OCI-M2 (cell line): ENCODE data around the gene PARVA.

ENCODE experiments used
- DNase-seq: peaks from one replicate; lab custom pipeline; 2025; ENCODE audit not compliant: unreplicated experiment; lab: John Stamatoyannopoulos, UW

The PARVA gene

DNA sequence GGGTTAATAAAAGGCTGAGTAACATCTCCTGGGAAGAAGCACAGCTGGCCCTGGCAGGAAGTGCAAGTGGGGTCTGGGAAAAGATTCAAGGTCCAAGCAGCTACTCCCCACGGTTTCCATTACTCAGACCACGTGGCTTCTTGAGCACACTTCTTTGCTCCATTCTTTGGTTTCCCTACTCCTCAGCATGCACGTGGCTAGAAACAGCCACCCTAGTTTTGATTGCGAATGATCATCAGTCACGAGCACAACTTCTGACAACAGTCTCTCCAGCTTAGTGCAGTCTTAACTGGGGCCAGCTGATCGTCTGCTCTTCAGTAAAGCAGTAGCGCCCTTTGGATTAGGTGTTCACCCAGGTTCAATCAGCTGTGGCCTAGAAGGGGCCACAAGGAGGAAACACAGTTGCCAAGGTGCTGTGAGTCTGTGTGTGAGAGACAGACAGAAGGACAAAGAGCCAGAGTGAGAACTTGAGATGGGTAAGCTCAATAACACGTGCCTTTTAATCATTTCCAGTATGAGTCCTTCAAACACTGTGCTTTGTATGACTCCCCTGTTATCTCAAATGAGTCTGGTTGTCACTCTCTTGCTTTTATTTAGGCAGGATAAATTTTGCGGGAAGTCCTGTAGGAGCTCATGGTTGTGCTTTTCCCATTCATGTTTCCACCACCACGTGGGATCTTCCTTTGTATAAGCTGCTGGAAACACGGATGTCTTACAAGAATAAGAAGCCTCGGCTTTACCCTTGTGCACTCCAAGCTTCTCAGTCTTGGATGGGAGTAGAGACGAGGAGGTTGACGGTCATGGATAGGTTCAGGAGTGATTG is 901 bp upstream of the PARVA start:
- DNase-seq, result no peak

DNA sequence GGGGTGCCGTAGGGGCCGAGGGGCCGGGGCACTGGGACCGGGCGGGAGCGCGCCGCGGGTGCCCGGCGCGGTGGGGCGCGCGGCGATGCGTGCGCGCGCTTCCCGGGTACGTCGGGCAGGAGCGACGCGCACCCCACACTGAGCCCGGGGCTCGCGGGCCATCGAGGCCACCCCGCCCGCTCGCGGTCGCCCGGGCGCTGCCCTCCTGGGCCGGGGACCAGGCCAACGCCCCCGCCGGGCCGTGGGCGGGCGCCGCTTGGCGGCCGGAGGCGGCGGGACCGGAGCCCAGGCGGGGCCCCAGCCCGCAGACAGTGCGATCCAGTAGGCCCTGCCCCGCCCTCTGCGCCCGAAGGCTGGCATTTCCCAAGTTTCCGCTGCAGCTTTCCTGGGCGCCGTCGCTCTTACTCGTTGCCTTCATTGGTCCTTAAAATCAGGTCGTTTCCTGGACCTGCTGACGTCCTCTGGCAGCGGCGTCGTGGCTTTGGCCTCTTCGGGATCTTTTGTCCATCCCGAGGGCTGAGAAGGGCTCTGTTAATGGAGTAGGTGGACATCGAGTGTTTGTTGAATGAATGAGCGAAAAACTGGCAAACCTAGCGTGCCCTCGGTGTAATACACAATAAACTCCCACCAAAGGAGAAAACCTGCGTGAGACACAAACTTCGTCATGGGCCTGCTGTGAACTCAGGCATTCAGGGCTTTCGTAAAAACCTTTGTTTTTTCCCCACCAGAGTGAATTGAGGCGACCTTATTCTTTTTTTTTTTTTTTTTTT is 638 bp downstream of the PARVA start:
- DNase-seq, result no peak

DNA sequence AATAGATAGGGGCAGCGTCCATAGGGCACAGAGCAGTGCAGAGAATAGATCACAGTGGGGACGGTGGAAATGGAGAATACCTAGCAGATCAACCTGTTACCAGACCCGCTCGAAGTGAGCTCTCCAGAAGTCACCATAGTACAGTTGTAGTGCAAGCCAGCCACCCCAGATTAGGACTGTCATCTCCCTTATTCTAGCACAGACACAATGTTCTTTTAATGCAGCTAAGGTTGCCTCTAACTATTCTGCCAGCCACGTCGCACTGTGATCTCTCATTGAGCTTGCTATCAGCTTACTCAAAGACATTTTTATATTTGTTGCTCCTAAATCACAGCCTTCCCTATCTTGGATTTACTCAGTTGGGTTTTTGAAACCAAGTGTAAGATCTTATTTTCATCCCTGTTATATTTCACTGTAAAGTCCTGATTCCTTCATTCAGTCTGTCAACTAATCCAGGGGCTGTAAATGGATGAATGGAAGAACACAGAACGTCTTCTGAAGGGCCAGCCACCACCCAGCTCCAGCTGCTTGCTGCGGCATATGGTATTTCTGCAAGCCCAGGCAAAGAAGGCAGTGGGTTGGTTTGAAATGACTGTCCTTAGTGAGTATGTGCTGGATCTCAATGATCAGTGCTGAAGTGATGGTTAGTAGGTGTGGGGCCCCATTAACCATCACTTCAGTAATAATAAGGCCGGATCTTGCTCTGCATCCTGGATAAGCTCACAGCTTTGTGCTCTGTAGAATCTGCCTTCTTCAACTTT is 3.4 kb downstream of the PARVA start:
- no peak for DNase-seq

DNA sequence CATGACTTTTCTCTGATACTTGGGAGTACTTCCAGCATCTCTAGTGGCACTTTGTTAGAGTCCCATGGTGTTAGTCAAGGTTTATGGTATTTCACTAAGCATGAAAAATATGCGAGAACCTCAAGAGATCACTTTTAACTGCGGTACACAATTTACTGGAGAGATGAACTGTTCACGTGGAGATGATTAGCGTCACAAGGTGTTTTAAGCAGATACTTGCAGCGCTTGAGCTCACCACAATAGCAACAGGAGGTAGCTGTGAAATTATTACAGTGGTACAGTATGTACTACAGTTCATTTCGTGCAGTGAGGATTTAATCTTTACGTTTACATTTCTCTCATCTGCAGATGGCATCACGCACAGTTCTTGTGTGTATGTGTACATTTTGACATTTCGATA is 4.5 kb downstream of the PARVA start:
- no peak for DNase-seq

DNA sequence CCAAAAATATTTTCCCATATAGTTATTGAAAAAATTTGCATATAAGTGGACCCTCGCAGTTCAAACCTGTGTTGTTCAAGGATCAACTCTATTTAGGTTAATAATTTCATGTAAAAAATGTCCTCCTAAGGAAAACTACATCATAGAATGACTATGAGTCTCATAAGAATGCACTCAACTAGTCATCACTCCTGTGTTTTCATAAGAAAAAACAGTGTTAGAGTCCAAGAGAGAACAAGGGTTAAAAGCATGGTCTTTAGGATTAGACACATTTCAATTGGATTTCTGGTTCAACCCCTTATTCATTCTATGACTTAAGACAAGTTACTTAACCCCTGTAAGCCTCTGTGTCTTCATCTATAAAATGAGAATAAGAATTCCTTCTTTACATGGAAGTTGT is 5.1 kb downstream of the PARVA start:
- no peak for DNase-seq

DNA sequence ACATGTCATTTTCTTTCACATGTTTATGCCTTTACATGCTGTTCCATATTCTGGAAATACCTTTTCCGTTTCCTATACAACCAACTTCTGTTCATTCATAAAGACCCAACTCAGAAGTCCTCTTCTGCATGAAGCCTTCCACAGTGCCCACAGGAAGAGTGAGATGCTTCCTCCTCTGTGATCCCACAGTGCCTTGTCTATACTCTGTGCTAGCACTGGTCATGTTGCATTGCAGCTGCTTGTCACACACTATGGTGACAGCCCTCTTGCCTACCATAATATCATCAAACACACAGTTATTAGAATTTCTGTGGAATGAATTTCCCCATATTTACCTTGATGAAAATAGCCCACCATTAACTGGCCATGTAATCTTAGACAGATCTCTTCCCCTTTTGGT is 8.9 kb downstream of the PARVA start:
- no peak for DNase-seq

DNA sequence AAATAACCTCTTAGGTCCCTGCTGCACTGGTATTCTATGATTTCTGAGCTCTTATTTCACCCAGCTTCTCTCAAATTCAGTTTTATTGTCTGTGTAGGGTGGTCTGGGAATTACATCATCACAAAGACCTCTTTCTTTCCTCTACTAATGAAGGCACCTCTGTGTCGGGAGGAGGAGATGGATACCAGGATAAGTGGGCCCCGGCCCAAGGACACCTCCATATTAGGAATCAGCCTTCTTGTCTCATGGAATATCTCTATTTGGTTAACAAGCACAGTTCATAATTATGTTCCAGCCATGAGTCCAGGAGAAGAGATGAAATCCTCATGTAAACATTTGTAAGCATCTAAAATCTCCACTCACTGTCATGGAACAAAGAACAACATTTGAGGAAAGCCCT is 9.4 kb downstream of the PARVA start:
- no peak for DNase-seq

DNA sequence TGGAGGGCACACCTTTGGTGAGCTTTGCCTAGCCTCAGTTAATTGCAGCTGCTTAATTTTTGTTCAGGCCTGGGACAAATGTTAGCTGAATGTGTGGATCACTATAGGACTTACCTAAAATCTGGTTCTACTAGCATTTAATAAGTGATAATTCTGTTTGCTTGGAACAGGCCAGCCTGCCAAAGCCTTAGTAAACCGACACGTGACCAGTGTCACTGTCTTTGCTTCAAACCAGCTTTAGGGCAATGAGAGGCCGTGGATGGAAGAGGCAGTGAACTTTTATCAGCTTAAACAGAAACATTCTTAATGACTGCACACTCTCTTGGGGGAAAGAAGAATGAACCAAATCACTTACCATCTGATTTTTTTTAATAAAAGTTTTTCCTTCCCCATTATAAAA is 10.8 kb downstream of the PARVA start:
- DNase-seq, result no peak

DNA sequence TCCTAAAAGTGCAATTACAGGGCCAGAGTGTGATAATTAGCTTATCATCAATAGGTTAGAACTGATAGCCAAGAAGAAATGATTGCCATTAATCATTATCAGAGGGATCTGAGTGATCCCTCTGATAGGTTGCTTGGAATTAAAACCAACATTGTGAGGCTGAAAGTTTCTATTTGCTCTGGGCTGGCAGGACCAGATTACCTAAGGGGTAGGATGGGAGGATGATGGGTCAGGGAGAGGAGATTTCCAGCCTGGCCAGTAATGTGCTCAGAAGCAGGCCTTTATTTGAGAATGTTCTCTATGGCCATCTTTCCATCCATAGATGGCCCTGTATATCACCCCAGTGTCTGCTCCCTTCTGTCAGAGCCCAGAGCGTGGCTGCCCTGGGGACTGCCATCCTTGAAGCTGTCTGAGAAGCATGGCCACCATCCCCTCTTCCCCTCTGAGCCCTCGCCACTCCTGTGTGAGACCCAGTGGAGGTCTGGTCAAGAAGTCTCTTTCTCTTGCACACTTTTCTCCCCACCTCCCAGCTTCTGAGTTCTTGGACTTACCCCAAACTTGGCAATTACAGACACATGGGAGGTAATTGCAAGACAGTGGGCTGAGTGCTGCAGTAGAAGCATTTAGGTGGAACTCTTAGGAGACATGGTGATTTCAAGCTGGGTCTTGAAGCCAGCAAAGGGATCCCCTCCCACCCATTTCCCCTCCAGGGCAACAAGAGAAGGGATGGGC is 11.7 kb downstream of the PARVA start:
- no peak for DNase-seq

DNA sequence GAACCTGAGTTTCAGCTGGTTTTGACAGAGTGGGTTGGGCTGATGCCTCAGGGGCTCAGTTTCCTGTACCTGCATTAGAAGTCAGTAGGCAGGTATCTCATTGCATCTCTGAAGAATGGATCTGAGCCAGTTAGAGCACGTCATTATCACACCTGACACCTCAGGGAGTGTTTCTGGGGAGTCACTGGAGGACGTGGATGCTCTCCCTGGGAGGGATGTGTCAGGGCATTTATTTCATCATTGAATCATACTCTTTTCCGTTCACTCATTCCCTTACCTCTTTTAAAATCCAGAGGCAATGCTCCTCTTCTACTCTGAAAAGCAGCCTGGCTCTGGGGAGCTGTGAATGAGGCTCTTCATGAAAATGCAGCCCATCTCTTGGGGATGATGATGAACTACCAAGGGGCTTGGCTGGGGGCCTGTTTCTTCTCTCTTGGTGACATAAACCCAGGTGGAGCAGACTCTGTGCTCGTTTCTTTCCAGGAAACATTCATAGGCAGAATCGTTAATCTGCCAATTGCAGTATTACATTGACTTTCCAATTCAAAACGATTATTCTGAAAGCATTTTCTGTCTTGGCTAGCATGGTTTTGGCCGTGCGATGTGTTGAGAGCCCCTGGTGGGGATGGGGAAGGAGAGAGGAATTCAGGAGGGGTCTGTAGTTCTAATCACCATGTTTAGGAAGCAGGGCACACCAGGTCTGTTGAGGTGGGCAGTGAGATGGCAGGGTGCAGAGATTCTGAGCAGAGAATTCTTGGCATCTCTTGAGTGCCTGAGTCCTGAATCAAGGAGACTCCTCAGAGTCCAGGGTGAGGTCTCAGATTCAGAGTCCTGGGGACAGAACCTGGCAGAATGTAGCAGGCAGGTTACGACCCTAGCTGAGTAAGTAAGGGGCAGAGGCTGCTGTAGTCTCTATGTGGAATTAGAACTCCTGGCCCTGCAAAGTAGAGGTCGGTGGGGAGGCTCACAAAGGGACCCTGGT is 12.6 kb downstream of the PARVA start:
- DNase-seq, result no peak

DNA sequence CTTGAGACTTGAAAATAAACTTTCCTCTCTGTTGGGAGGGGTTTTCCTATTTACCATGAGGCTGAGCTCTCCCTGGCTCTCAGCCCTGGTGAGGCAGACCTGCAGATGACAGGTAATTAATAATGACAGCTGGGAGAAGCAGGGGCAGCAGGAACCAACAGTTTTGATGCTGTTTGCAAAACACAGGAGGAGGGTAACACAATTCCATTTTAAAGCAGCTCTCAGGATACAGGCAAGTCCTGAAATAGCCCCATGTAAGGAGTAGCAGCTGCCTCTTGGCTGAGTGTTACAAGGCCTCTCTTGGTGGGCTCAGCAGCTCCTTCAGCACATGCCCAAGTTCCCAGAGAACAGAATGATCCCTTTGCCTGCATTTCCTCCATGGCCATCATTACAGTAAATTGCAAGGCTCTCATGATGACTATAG is 13.3 kb downstream of the PARVA start:
- no peak for DNase-seq

DNA sequence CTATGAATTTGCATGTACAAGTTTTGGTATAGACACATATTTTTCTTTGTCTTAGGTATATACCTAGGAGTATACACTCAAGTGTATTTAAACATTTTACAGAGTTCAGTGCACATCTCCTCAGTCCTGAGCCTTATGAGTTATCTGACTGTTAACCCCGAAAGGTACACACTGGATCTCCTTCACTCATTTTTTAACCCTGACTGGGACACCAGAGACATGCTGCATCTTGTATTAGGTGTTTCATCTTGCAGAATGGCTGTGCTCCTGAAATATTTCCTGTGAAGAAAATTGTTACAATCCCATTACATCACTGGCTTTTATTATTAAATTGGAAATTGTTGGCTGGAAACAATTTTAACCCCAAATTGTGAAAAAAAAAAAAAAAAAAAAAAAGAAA is 15.3 kb downstream of the PARVA start:
- no peak for DNase-seq

DNA sequence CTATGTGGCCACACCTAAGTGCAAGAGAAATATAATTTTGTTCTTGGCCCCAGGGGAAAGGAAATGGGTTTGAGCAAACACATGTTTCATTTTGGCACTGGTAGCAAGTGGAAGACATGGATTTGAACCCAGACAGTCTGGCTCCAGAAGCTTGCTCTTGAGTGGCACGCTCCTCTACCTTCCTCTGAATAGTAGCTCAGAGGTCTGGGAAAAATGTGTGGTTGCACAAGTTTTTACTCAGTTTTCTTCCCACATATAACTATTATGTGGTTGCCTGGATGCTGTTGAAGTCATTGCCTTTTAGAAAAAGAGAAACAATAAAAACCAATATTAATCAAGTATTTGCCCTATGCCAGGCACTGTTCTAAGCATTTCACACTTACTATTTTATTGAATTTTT is 16.3 kb downstream of the PARVA start:
- no peak for DNase-seq

DNA sequence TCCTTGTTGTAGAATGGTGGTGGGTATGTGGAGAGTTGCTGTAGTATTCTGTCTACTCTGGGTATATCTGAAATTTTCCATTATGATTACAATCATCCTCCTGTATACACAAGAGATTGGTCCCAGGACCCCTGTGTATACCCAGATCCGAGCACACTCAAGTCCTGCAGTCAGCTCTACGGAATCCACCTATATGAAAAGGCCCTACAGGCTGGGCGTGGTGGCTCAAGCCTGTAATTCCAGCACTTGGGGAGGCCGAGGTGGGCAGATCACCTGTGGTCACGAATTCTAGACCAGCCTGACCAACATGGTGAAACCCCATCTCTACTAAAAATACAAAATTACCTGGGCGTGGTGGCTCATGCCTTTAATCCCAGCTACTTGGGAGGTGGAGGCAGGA is 17.2 kb downstream of the PARVA start:
- DNase-seq, result no peak

DNA sequence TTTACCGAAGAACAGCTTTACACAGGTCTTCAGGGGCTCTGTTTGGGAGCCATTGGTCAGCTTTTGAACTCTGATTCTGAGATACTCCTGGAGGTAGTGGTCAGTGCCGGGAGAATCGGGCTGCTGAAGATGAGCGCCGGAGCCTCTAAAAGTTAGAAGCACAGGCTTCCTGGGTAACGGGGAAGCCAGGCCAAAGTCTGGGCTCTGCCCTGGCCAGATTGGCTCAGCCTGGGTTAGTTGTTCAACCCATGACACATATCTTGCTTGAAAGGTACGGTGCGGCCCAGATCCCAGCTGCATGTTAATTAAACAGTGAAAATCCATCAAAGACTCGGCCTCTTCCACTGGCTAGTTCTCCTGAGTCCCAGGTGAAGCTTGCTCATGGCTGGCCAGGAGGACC is 18.0 kb downstream of the PARVA start:
- DNase-seq, result no peak

DNA sequence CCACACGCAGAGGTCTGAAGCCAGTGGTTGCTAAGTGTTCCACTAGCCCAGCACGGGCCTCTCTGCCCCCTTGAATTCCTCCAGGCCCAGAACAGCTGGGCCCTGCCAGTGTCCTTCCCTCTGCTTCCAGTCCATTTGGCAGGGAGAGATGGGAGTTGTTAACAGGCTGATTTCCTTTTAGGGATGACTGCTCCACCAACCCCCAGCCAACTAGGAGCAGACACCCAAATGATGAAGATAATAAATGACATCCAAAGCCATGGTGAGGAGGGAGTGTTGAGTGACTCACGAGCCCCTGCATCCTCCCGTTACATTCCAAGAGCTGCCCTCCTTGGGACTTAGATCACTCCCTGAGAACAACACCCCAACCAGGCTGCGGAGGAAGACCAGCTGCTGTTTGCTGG is 20.6 kb downstream of the PARVA start:
- no peak for DNase-seq

DNA sequence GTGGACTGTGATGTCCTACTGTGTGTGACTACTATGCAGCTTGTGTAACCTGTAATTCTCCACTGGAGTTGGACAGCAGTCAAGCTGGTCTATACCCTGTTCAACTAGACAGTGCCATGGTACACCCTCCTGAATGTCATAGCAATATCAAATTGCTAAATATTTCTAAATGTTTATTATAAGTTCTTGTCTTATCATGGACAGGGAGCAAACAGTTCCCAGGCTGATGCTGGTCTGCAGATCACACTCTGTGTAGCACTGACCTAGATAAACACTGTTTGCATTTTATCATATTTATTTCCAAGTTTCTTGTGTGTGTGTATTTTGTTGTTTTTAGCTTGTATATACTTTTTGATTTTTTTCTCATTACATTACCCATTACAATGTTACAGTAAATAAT is 22.0 kb downstream of the PARVA start:
- DNase-seq, result no peak

DNA sequence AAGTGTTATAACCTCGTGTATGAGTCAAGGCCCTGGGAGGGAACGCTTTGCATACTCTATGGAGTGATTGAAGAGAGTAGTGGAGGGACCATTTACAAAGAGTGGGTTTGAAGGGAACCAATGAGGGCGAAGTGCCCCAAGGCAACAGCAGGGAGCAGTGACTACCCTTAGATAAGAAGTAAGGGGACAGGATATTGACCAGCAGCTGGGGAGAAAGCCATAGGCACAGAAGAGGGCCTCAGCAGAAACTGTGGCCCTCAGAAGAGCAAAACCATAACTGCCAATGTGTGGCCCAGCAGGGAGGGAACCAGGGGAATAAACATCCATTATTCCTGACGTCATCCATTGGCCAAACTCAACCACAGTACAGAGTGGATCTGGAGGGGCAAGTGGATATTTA is 24.7 kb downstream of the PARVA start:
- DNase-seq, result no peak

DNA sequence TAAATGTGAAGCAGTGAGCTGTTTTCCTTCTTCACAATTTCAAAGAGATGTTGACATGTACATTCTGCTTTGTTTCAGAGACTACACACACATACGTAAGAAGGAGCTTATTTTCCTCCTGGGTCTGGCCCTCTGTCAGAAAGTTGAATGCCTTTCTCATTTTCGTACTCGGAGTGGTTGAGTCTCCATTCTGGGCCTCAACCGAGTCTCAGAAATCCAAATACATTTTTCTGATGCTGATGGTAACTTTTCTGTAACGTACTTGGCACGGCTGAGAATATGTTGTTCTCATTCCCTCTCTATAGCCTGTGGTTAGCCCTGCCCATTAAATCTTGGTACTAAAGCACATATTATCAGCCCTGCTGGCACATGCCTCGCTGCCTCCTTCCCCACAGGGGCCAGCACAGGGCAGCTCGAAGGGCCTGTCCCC is 25.3 kb downstream of the PARVA start:
- DNase-seq, result no peak
